ENCODE data around the gene TRAF3IP1. TPM values are rescaled to one million over a fixed set of nuclear protein-coding genes. Genes with fewer than 3 reads are reported as not detected.

TRAF3IP1 gene
- total RNA-seq, 2 experiments from 2014 or later, result 5.1 to 6.9 TPM

GRCh38 chr2:238290715-238291549, 29.4 kb upstream of the TRAF3IP1 start:
- POLR2A ChIA-PET, result no interaction called here
- intact Hi-C loops (cut with DNase I, micrococcal nuclease), result loop anchor here in 1 of 2 experiments (2.0 kb wide), 1 partner anchor 138 kb away; no protein-coding TSS in a partner anchor
- H3K4me3 Mint-ChIP-seq, result peak overlapping the region; percentile 99
- no peaks in the 10 kb centered on the region for H3K9me3 Mint-ChIP-seq
- Histone ChIP-seq H3K36me3 (ENCODE audit: insufficient read depth, low read length) (no peaks in the 10 kb centered on the region), H3K4me1 (ENCODE audit: insufficient read depth, low read length) (peaks cover 31% of the 10 kb centered on the region), H3K27ac (ENCODE audit: low read depth in 1 of 2, low read length in 2 of 2) (no peak overlapping the region), H3K9me3 (ENCODE audit: control insufficient read depth in 1 of 2, insufficient read depth in 1 of 2, low read length in 2 of 2) (no peaks in the 10 kb centered on the region), H3K27me3 (ENCODE audit: control insufficient read depth in 1 of 2, insufficient read depth in 2 of 2, low read length in 2 of 2) (no peaks in the 10 kb centered on the region), H3K4me3 (ENCODE audit: low read length) (no peak overlapping the region)
- no peaks in the 10 kb centered on the region for H3K27me3 Mint-ChIP-seq
- peaks cover 8% of the 10 kb centered on the region for H3K36me3 Mint-ChIP-seq (ENCODE audit: low read depth)
- DNase-seq (no peak), ATAC-seq (ENCODE audit: poor library complexity) (no peak)
- CTCF ChIA-PET, result no interaction called here
- peak overlapping the region; percentile 99 for H3K27ac Mint-ChIP-seq
- H3K4me1 Mint-ChIP-seq (ENCODE audit: low read depth), result peaks cover 33% of the 10 kb centered on the region
- no peak for TF ChIP-seq CTCF (IDR thresholded peaks at IDR 0.05)

- Histone ChIP-seq H3K27ac (ENCODE audit: low read depth in 1 of 2, low read length in 2 of 2) (no peak overlapping the region), H3K36me3 (ENCODE audit: insufficient read depth, low read length) (no peaks in the 10 kb centered on the region), H3K4me3 (ENCODE audit: low read length) (no peak overlapping the region), H3K4me1 (ENCODE audit: insufficient read depth, low read length) (peaks cover 27% of the 10 kb centered on the region), H3K9me3 (ENCODE audit: control insufficient read depth in 1 of 2, insufficient read depth in 1 of 2, low read length in 2 of 2) (no peaks in the 10 kb centered on the region), H3K27me3 (ENCODE audit: control insufficient read depth in 1 of 2, insufficient read depth in 2 of 2, low read length in 2 of 2) (no peaks in the 10 kb centered on the region)
- H3K4me3 Mint-ChIP-seq, result no peak overlapping the region
- H3K9me3 Mint-ChIP-seq, result no peaks in the 10 kb centered on the region
- ATAC-seq (ENCODE audit: poor library complexity) (no peak), DNase-seq (no peak)
- ChIA-PET POLR2A (no interaction called here), CTCF (no interaction called here)
- intact Hi-C loops (cut with DNase I, micrococcal nuclease), result loop anchor here in 1 of 2 experiments (2.0 kb wide), 1 partner anchor 137 kb away; no protein-coding TSS in a partner anchor
- H3K27me3 Mint-ChIP-seq, result no peaks in the 10 kb centered on the region
- TF ChIP-seq CTCF (IDR thresholded peaks at IDR 0.05), result no peak
- no peak overlapping the region for H3K27ac Mint-ChIP-seq
- H3K4me1 Mint-ChIP-seq (ENCODE audit: low read depth), result peaks cover 25% of the 10 kb centered on the region
- H3K36me3 Mint-ChIP-seq (ENCODE audit: low read depth), result peaks cover 8% of the 10 kb centered on the region
Observed at GRCh38 chr2:238291550-238292281, 28.6 kb upstream of the TRAF3IP1 start.

- CTCF ChIA-PET, result no interaction called here
- POLR2A ChIA-PET, result no interaction called here
- Mint-ChIP-seq H3K4me1 (ENCODE audit: low read depth) (peaks cover 8% of the 10 kb centered on the region), H3K27me3 (peaks cover 5% of the 10 kb centered on the region), H3K9me3 (no peaks in the 10 kb centered on the region), H3K36me3 (ENCODE audit: low read depth) (peaks cover 3% of the 10 kb centered on the region), H3K4me3 (no peak overlapping the region), H3K27ac (no peak overlapping the region)
- no peak for DNase-seq
- Histone ChIP-seq H3K27ac (ENCODE audit: low read depth in 1 of 2, low read length in 2 of 2) (no peak overlapping the region), H3K27me3 (ENCODE audit: control insufficient read depth in 1 of 2, insufficient read depth in 2 of 2, low read length in 2 of 2) (no peaks in the 10 kb centered on the region), H3K4me1 (ENCODE audit: insufficient read depth, low read length) (peaks cover 11% of the 10 kb centered on the region), H3K9me3 (ENCODE audit: control insufficient read depth in 1 of 2, insufficient read depth in 1 of 2, low read length in 2 of 2) (no peaks in the 10 kb centered on the region), H3K36me3 (ENCODE audit: insufficient read depth, low read length) (no peaks in the 10 kb centered on the region), H3K4me3 (ENCODE audit: low read length) (no peak overlapping the region)
- TF ChIP-seq CTCF (IDR thresholded peaks at IDR 0.05), result no peak
- no peak for ATAC-seq (ENCODE audit: poor library complexity)
- intact Hi-C loops (cut with DNase I, micrococcal nuclease), result no loop called here
Observed at GRCh38 chr2:238294046-238294392, 26.3 kb upstream of the TRAF3IP1 start.

All from CD4-positive, alpha-beta T cell (primary cell).